Retina (tissue), 1 donor: ENCODE results near the gene DPYSL4.

Experiments
- DNase-seq: peaks from one replicate; pipeline ENCODE4 v3.0.0-alpha.2; 2016

Gene DPYSL4

DNA sequence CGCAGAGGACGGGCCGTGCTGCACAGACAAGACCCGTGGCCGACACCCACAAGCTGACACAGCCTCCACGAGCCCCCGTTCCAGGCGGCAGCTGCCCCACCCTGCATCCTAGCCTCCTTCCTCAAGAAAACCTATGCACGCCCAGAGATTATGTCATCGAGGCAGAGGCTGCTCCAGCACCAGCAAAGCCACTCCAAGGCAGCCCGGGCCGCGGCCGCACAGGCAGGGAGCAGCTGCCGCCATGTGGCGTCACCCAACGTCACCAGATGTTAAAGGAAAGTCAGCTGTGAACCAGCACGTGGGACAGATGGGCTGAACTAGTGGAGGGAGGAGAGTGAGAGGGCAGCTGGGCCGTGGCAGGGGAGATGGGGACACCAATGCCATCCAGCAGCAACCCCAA, 61.2 kb downstream of the DPYSL4 start:
- DNase-seq = no peak

- no peak for DNase-seq
These were observed 61.9 kb downstream of the DPYSL4 start for GRCh38 chr10:132248455-132249225.

- DNase-seq = no peak
These were observed 62.5 kb downstream of the DPYSL4 start for GRCh38 chr10:132249226-132249724.

- DNase-seq = no peak
These were observed 63.2 kb downstream of the DPYSL4 start for GRCh38 chr10:132249824-132250375.

- DNase-seq = no peak
These were observed 64.0 kb downstream of the DPYSL4 start for GRCh38 chr10:132250481-132251475.

- DNase-seq = no peak
These were observed 65.2 kb downstream of the DPYSL4 start for GRCh38 chr10:132251928-132252327.

DNA sequence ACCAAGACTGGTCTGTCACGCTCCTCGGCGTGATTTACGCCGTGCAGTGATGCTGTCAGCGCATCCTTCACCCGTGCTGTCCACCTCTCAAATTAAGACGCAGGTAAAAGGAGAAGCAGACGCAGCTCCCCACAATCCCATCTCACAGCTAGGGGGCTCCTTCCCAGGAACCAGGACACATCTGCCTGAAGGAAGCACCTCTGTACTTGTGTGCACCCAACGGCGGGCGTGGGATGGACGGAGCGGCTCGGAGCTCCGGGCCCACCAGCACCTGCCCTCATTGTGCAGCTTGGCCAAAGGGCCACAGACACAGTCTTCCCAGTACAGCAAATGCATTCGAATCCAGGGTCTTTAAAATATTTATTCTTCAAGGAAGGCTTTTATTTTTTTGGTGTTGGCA, 65.7 kb downstream of the DPYSL4 start:
- no peak for DNase-seq

DNA sequence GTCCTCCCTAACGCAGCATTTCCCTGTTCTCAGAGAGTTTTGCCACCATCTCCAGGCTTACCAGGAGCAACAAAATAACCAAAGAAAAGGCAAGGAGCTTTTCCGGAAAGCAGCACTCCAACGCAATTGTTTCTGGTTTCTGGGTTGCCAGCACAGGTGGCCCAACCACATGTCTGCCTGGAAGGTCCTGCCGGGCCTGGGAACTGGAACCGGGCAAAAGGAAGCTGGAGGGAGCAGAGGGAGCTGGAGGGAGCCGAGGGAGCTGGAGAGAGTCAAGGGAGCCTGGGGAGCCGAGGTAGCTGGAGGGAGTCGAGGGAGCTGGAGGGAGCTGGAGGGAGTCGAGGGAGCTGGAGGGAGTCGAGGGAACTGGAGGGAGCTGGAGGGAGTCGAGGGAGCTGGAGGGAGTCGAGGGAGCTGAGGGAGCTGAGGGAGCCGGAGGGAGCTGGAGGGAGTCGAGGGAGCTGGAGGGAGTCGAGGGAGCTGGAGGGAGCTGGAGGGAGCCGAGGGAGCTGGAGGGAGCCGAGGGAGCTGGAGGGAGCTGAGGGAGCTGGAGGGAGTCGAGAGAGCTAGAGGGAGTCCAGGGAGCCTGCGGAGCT, 66.4 kb downstream of the DPYSL4 start:
- no peak for DNase-seq

DNA sequence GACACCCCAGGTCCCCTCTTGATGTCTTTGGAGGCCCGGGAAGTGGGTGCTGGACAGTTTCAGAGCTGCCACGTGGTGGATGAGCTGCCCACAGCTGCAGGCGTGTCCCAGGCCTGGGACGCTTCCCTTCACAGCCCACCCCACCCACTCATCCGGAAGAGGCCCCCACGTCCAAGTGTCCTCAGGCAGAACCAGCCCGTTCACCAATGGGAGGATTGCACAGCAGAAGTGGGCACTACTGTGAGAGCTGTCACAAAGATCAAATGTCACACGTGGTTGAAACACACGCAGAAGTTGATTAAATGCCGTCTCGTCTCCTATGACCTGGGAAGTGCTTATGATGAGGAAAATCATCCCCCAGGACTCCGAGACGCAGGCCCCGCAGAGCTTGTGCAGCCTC, 68.1 kb downstream of the DPYSL4 start:
- DNase-seq = no peak
